GM21390 (cell line): ENCODE measurements around the gene SMC3.
A peak's percentile ranks its signal among the peaks of the same experiment; 100 is the strongest.
"Not testable (repeated sequence)": the region's sequence is repeated elsewhere in the genome, so short reads cannot be mapped to it uniquely, and the experiment has no call there.

Experiments used
- ATAC-seq: cut with Tn5 transposase; IDR thresholded peaks from one replicate; pipeline ENCODE4 v1.9.1; 2021; ENCODE audit not compliant: unreplicated experiment

Gene SMC3

DNA sequence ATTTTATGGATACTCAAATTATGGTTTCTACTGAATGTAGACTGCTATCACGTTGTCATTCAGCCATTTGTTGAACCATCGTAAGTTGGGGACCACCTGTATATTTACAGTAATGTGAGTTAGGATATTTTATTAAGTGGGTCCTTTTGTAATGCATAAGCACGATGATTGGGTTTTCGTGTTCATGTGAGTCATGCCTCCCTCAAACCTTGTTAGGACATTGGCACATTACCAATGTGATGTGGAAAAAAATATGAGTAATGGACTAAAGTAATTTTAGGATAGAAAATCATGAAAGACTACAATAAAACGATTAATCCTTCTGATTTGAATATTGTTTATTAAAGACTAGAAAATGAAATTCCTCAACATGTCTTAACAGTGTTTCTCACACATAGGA, 8.7 kb downstream of the SMC3 start:
- ATAC-seq: no peak

DNA sequence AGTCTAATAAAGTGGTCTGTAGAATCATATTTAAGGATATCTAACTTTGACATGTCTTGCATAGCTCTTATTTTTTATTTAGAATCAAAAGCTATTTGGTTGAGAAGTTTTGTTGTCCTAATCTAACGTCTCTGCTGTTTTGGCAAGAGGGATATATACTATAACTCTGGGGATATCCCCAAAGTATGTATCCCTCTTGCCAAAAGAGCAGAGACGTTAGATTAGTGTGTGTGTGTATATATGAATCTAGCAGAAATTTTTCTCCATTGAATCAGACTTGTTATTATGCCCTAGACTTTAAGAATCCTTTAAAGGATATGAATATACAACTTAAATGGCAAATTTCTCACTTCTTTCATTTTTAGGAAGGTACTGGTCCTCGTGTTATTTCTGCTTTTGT, 9.6 kb downstream of the SMC3 start:
- ATAC-seq: no peak

DNA sequence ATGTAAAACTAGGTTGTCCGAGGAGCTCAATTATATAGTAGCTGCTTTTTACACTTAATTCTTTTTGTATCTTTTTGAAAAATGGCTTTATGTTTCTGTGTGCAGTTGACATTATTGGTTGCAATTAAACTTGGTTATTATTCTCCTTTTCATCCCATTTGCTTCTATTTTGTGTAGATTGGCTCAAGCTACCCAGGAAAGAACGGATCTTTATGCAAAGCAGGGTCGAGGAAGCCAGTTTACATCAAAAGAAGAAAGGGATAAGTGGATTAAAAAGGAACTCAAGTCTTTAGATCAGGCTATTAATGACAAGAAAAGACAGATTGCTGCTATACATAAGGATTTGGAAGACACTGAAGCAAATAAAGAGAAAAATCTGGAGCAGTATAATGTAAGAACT, 16.5 kb downstream of the SMC3 start:
- ATAC-seq: no peak

DNA sequence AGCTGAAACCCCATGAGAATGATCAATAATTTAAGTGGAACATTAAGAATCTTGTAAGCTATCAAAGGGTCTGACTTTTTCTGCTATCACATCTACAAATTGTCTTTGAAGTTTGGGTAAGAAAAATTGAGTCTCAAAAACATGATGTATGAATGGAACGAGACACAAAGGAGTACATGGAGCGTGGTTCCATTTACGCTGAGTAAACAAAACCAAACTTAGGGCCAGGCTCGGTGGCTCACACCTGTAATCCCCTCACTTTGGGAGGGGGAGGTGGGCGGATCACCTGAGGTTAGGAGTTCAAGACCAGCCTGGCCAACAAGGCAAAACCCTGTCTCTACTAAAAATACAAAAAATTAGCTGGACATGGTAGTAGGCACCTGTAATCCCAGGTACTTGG, 24.3 kb downstream of the SMC3 start:
- no peak for ATAC-seq

DNA sequence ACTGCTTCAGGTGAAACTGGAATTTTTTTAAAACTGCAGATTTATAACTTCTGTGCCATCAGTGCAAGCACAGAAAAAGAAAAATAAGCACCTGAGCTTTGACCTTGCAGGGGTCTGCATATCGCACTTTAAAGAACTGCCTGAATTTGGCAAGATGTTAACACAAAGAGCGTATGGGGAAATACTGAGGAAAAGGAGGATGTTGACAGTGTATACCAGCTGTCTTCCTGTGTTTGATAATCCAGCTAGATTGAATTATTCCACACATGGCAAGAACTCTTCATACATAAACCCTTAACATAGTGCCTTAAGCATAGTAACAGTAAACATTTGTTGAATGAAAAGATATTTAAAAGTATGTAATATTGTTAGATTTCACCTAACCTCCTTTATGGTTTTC, 30.0 kb downstream of the SMC3 start:
- no peak for ATAC-seq

DNA sequence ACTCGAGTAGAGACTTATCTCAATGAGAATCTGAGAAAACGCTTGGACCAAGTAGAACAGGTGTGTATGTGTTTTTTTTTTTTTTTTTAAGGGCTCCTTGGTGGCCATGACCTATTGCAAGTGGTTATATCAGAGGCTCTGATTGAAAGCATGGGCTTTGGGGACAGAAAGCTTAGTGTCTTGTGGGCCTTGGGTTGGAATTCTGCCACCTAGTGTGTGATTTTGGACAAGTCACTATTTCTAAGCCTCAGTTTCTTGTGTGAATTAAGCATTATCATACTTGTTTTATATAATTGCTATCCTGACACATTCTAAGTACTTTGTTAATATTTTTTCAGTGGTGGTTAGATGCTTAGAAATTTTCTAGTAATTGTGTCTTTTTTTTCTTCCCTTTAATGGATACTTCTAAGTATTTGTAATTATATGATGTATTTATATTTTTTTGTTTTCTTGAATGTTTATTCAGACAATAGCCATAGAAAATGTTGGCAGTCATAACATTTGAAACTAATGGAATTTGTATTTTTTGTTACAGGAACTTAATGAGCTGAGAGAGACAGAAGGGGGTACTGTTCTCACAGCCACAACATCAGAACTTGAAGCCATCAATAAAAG, 33.1 kb downstream of the SMC3 start:
- no peak for ATAC-seq

DNA sequence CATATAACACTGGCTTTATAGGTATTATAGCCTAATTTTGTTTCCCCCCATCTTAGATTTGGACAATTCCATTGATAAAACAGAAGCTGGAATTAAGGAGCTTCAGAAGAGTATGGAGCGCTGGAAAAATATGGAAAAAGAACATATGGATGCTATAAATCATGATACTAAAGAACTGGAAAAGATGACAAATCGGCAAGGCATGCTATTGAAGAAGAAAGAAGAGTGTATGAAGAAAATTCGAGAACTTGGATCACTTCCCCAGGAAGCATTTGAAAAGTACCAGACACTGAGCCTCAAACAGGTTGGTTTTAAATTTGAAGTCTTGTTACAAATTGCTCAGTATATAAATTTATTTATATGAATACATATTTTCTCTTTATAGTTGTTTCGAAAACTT, 34.1 kb downstream of the SMC3 start:
- ATAC-seq: no peak

DNA sequence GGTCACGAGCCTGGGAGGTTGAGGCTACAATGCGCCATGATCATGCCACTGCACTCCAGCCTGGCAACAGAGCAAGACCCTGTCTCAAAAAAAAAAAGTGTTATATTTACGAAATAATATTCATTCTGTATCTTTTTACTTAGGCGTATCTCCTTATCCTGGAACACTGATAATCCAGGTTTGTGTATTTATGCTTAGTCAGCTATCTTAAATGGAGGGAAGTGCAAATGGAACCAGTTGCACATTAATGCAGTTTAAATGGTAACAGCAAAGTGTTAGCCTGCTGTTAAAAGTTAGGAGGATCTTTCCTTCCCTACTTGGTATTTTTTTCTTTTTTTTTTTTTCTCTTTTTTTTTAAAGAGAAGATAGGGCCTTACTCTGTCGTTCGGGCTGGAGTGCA, 40.6 kb downstream of the SMC3 start:
- no peak for ATAC-seq

DNA sequence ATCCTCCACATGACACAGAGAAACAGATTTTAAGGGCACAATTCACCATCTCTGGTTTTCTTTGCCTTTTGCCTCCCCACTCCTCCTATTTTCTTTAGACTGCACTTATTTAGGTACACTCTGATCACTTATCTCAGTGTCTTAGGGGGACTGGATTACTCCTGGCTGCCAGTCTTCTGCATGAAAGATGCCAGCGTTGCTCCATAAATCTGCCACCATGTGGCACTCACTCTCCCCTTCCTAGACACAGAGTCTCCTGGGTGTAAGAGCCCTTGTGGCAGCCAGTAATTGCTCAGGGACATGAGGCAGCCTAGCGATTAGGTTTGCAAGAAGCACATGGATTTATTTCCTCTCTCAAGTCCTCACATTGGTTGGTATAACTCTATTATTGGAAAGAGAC, 42.1 kb downstream of the SMC3 start:
- ATAC-seq: no peak

DNA sequence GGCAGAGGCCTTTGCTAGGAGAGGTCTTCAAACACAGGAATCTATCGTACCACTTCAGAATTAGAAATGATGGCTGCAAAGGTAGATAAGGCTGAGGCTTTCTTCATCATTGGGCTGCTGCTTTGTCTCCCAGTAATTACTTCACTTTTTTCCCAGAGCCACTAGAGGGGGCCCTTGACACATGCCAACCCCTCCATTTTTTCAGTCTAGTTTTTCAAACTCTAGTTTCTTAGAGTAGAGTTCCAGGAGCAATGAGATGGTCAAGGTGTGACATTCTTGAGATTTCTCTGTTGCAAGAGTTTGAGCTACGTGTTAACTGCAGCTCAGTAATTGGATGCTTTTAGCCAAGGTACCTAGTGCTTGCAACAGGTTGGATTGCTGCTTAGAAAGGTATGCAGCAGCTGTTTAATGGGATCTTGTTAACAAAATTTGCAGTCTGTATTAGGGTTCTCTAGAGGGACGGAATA, 42.8 kb downstream of the SMC3 start:
- peak; percentile 38 for ATAC-seq

DNA sequence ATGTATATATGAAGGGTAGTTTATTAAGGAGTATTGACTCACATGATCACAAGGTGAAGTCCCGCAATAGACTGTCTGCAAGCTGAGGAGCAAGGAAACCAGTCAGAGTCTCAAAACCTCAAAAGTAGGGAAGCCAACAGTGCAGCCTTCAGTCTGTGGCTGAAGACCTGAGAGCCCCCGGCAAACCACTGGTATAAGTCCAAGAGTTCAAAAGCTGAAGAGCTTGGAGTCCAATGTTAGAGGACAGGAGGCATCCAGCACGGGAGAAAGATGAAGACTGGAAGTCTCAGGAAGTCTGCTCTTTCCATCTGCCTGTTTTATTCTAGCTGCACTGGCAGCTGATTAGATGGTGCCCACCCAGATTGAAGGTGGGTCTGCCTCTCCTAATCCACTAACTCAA, 43.3 kb downstream of the SMC3 start:
- ATAC-seq: not testable (repeated sequence)

DNA sequence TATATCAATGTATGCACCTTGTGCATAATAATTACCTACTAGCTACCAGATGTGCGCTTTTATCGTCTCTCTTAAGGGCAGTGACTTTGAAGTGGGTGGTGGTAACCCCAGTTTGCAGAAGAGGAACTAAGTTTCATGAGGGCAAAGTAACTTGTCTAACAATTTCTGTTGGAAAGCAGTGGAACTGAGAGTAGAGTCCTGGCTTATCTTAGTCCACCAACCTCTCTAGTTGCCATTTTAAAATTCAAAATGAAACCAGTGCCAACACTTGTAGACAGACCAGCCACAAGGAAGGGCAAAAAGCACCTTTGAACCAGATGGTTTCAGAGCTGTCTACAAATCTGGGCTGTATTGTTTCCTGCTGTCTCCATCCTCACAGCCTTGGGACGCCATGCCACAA, 44.6 kb downstream of the SMC3 start:
- peak; percentile 38 for ATAC-seq

DNA sequence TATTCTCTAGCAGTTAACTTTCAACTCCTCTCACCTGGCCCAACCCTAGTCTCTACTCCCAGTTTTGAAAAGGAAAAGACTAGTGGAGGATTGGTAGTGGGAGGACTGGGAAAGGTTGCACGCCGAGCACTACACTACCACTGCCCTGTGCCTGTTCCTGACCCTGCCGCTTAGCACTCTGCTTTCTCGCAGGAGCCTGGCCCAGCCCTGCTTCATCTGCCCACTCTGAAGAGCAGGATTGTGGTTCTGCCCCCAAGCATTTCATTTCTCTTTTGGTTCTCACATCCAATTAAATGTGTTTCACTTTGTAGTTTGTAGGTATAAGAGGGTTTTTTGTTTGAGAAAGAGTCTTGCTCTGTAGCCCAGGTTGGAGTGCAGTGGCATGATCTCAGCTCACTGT, 45.1 kb downstream of the SMC3 start:
- no peak for ATAC-seq

DNA sequence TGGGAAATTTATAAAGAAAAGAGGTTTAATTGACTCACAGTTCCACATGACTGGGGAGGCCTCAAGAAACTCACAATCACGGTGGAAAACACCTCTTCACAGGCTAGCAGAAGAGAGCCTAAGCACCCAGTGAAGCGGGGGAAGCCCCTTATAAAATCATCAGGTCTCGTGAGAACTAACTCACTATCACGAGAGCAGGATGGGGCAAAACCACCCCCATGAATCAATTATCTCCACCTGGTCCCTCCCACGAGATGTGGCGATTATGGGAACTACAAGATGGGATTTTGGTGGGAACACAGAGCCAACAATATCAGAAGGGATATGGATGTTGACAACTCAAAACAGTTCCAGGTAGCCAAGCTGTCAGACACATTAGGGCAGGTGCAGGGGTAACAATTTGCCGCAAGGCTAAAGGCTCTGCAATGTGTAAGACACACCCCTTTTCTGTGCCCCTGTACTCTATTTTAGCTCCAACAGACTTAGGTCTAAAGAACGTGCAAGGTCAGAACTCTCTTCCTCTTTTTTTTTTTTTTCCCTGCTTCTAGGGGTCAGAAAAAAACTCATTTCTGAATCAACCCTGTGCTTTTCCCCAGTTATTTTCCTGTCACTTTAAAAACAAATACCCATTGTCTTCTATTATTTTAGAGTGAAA, 46.0 kb downstream of the SMC3 start:
- ATAC-seq: no peak

DNA sequence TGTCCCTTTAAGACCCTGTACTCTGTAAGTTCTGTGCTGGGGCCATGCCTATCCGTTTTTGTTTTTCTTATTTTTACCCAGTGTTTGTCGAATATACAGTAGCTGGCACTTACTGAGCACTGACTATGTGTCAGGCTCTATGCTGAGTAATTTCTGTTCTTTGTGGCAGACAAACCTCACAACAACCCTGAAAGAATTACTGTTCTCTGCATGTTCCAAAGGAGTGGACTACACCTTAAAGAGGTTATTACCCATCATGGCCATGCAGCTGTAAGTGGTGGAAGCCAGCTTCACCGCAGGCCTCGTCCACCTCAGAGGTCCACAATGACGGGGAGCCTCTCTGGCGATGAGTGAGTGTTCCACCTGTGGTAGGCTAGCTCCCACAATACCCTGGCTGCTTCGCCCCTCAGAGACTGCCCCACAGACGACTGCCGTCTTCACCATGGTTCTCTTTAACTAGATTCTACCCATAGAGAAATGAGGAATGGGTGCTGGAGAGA, 46.6 kb downstream of the SMC3 start:
- peak; percentile 39 for ATAC-seq

DNA sequence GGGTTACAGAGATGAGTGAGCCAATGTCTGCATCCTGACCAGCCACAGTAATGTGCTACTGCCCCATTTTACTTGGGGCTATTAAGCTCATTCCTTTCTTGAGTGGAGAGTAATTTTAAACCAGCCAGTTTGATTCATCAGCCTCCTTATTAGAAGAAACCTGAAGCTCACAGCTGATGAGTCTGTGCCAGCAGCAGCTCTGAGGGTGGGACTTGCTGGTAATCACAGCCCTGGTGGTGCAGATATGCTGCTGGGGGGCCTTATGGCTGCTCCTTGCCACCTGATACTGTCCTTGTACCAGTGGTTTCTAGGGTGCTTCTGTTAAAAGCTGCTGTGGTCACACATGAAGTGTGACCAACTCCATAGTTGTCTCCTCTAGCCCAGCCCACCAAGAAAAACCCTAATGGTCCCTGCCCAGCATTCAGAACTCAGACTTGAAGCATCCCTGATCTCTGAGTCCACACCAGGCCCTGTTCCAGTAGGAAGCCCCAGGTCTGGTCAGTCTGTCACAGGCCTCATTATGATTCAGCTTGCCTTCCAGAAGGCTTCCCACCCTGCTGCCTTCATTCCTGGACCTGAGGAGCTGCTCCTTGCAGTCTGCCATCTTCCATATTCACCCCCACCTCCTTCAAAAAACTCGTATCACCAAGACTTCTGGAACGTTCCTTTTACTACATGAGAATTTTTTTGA, 47.7 kb downstream of the SMC3 start:
- no peak for ATAC-seq

DNA sequence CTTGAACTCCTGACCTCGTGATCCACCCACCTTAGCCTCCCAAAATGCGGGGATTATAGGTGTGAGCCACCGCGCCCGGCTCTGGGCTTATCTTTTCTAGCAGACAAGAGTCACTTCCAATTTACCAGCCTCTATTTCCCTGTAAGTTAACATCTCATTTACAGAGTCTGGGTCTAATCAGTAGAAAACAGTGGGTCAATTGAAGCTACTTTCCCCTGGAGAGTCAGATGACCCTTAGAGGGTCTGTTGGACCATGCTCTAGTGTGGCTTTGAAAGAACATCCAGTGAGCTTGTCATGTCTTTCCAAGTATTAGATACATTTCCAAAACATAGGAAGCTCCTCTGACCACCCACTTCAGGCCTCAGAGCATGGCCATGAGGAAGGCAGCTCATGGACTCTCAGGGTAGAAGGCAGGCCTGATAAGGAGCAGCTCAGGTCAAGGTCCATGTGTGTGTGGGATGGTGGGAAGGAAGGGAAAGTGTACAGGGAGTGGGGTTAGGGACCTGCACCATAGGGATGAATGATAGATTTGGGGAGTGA, 49.1 kb downstream of the SMC3 start:
- ATAC-seq: no peak

DNA sequence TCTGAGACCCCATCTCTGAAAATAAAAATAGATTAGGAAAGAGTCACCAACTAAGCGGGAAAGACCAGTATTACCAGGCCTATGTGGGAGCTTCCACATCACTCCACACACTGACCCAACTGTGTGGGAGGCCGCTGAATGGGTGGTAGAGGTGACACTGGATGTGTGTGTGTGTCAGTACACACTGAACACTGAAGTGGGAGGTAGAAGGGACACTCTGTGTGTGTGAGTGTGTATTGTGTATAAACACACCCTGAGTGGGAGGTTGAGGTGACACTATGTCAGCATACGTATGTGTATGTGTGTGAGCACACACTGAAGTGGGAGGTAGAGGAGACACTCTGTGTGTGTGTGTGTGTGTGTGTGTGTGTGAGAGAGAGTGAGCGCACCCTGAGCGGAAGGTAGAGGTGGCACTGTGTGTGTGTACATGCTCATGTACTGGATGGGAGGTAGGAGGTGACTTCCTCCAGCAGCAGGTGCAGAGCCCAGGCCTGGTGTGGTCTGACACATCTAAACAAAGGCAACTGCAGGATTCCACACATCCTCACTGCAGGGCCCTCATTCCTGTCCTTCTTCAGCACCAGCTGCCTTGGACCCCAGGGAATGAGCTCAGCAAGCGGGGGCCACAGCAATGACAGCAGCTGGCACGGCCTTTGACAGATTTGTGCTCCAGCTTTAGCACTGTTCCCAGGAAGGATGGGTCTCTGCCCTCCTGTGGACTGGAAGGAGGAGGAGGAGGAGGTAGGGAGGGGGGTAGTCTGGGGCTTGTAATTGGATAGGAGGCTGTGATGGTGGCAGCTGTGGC, 50.1 kb downstream of the SMC3 start:
- ATAC-seq: no peak

DNA sequence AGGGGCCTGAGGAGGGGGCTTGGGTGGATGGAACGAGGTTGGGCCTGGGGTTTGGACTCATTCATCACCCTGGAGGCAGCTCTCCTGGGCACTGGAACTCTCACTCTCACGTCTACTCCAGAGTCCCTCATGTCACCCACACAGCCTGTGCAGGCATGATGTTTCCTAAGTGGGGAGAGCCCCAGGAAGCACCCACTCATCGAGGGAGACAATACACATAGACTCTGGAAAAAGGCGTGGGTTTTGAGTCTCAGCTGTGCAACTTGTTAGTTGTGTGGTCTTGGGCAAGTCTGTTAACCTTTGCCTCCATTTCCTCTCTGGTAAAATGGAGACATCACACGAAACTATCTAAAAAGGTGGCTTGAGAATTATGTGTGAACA, 50.7 kb downstream of the SMC3 start:
- ATAC-seq: no peak

DNA sequence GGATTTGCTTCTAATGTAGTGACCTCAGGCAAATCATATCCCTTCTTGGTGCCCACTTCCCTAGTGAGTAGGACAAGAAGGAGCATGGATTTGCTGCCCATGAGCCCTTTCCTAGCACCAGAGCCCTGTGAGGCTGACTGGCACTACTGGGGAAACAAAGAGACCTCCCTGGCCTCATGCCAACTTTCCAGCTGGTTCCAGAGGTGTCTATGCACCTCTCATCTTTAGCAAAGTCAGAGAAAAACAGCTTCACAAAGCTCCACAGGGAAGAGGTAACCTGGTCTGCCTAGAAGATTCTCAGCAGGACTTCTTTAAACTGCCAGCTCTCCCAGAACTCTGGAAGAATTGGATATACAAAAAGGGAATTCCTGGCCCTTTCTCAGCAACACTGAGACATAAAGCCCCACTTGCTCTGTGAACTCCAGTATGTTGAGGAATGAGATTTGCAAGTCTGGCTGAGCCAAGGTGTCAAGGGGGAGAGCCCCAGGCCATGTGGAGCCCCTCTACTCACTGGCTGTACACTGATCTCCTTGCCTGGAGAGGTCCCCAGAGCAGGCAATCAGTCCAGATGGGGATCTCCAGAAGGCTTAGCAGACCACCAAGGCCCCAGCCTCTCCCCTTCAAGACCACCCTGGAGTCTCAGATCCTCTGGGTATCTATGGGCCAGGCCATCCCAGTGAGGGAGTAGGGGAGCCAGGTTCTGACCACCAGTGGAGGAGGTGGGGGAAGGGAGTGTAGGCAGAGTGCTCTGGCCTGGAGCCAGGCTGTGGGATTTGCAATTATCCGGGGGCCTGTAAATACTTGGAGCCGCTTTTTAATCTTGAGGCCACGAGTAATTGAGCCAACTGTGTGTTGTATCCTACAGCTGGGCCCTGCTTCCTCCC, 52.3 kb downstream of the SMC3 start:
- ATAC-seq: no peak
